HepG2 (cell line): Measurements from ENCODE around the gene ACE. TPM values are rescaled to one million over a fixed set of nuclear protein-coding genes. Genes with fewer than 3 reads are reported as not detected.

Source experiments
- ATAC-seq: fragments of 200-7000 bp; cut with Tn5 transposase; 3 replicates; pipeline ENCODE4 v1.9.1; 2020; ENCODE audit warnings: mild to moderate bottlenecking, moderate library complexity
- BruUV-seq: library from RNA; stranded (reverse); fragments of 400-500 nt; replicated peaks from 2 replicates; lab custom pipeline; 2021; lab: Mats Ljungman, UMichigan
- CTCF ChIA-PET: fragments of 300-600 bp; formaldehyde crosslinking; extraction: SDS; loops from one replicate; lab custom pipeline; 2021; ENCODE audit warnings: low total read pairs, inconsistent platforms, low intra/inter-chr PET ratio; lab: Yijun Ruan, JAX
- POLR2A ChIA-PET: fragments of 350-600 bp; sonication (Branson Sonifier 250); formaldehyde crosslinking; loops from one replicate; lab custom pipeline; 2020; ENCODE audit warnings: antibody characterized with exemption, inconsistent platforms; lab: Yijun Ruan, JAX
- DNase-seq: peaks from one replicate; pipeline ENCODE4 v3.0.0-alpha.2; 2015; ENCODE audit warnings: low spot score
- FAIRE-seq: peaks from 3 replicates; lab custom pipeline; 2011; peaks lifted over from hg19 to GRCh38; lab: Jason Lieb, UNC
- H2AFZ ChIP-seq: one replicate; pipeline ENCODE4 v1.6.1; 2011; ENCODE audit warnings: low read length, inconsistent platforms
- H3K27ac ChIP-seq: fragments of 300-600 bp; 3 replicates; pipeline ENCODE4 v1.8.0; 2011; ENCODE audit warnings: mixed run types, mild to moderate bottlenecking, mixed read lengths, low read length, inconsistent platforms; ENCODE audit not compliant: insufficient read depth; ENCODE audit errors: extremely low read length
- H3K27me3 ChIP-seq, 2 experiments: fragments of 200-600 bp in 1 of 2; 2 replicates in 1 of 2; 3 replicates in 1 of 2; pipeline versions ENCODE4 v1.6.0 to v1.8.0; 2011; ENCODE audit warnings: low read length in 2 of 2, mild to moderate bottlenecking in 2 of 2, moderate library complexity in 2 of 2, inconsistent platforms in 1 of 2; ENCODE audit not compliant: insufficient read depth in 2 of 2, control insufficient read depth in 1 of 2
- H3K36me3 ChIP-seq, 2 experiments: fragments of 200-600 bp in 1 of 2; replicated peaks in 1 of 2; 2 replicates in 1 of 2; 3 replicates in 1 of 2; pipeline versions ENCODE4 v1.5.1 to v1.8.0; 2011; ENCODE audit warnings: low read length in 2 of 2, inconsistent platforms in 1 of 2; ENCODE audit not compliant: insufficient read depth in 2 of 2, control insufficient read depth in 1 of 2
- H3K4me1 ChIP-seq: 2 replicates; pipeline ENCODE4 v1.5.1; 2012; ENCODE audit warnings: low read length, inconsistent platforms; ENCODE audit not compliant: insufficient read depth
- H3K4me2 ChIP-seq: 2 replicates; pipeline ENCODE4 v1.6.0; 2011; ENCODE audit warnings: low read depth, low read length, inconsistent platforms
- H3K4me3 ChIP-seq, 3 experiments: fragments of 200-600 bp in 1 of 3; sonication (generic), shearing (Covaris generic) in 1 of 3; replicated peaks in 1 of 3; 2 replicates each; pipeline ENCODE4 v1.5.1; 2011 to 2016; ENCODE audit warnings: low read length in 3 of 3, inconsistent platforms in 2 of 3, low read depth in 2 of 3, mild to moderate bottlenecking in 2 of 3, control low read depth in 1 of 3, mixed read lengths in 1 of 3; ENCODE audit not compliant: insufficient read depth in 1 of 3
- H3K79me2 ChIP-seq: one replicate; pipeline ENCODE4 v1.6.1; 2011; ENCODE audit warnings: low read length, inconsistent platforms; ENCODE audit not compliant: insufficient read depth
- H3K9ac ChIP-seq: 2 replicates; pipeline ENCODE4 v1.6.0; 2011; ENCODE audit warnings: mild to moderate bottlenecking, low read depth, low read length, inconsistent platforms; ENCODE audit not compliant: insufficient read depth
- H3K9me3 ChIP-seq: 2 replicates; pipeline ENCODE4 v1.5.1; 2012; ENCODE audit warnings: mild to moderate bottlenecking, low read length
- H4K20me1 ChIP-seq: 2 replicates; pipeline ENCODE4 v1.6.0; 2011; ENCODE audit warnings: inconsistent platforms, mild to moderate bottlenecking, low read length, moderate library complexity; ENCODE audit not compliant: insufficient read depth
- MIER2 ChIP-seq: IDR thresholded peaks from 2 replicates; pipeline ENCODE4 v1.6.1; 2016; ENCODE audit warnings: missing biosample characterization, missing genetic modification reagents
- PATZ1 ChIP-seq: sonication (generic); formaldehyde crosslinking; IDR thresholded peaks from 2 replicates; pipeline ENCODE4 v1.4.0; 2020; ENCODE audit warnings: missing genetic modification reagents
- RORA ChIP-seq: sonication (generic); formaldehyde crosslinking; IDR thresholded peaks from 2 replicates; pipeline ENCODE4 v1.5.0; 2020; ENCODE audit warnings: mild to moderate bottlenecking, missing genetic modification reagents, moderate library complexity
- ZFX ChIP-seq: sonication (generic); formaldehyde crosslinking; IDR thresholded peaks from 2 replicates; pipeline ENCODE4 v1.4.0; 2020; ENCODE audit warnings: mild to moderate bottlenecking, low read depth, missing genetic modification reagents, moderate library complexity
- ZNF691 ChIP-seq: sonication (generic); formaldehyde crosslinking; IDR thresholded peaks from 2 replicates; pipeline ENCODE4 v1.4.0; 2020; ENCODE audit warnings: missing genetic modification reagents, low read depth, mild to moderate bottlenecking, borderline replicate concordance
- WGBS: methylation state at CpG from one replicate; pipeline ENCODE4 v1.1.6; 2017; ENCODE audit warnings: low lambda C conversion rate; 5-methylcytosine and 5-hydroxymethylcytosine counted together
- in situ Hi-C: cut with HindIII; loops from 2 replicates; pipeline ENCODE4 v1.10.0; 2017; ENCODE audit warnings: low pct_unique_long_range_greater_than_20kb; ENCODE audit not compliant: extremely low pct_ligation_motif_present
- intact Hi-C: fragments of 100-400 bp; cut with micrococcal nuclease; formaldehyde crosslinking; loops from one replicate; pipeline ENCODE4 v1.10.0; 2022; ENCODE audit not compliant: unreplicated experiment
- polyA plus RNA-seq, 8 experiments: library from polyadenylated mRNA; depleted of rRNA in 3 of 8; stranded (reverse) in 7 of 8; unstranded in 1 of 8; fragments of >200 nt; fragmentation: Illumina TruSeq in 4 of 8; extraction: Trizol in 4 of 8; gene quantifications; 2 replicates each; pipeline versions ENCODE4 v1.2.1 to v1.2.3, GENCODE V29; 2011 to 2016; ENCODE audit warnings: low read depth in 4 of 8, missing spikeins in 1 of 8, mixed read lengths in 1 of 8; ENCODE audit not compliant: insufficient read depth in 1 of 8
- total RNA-seq, 5 experiments: library from RNA; depleted of rRNA; stranded (reverse); fragments of >200 nt; fragmentation: Illumina TruSeq; extraction: Trizol; gene quantifications; 2 replicates each; pipeline ENCODE4 v1.2.3, GENCODE V29; 2016; ENCODE audit warnings: low read depth in 1 of 5

Gene ACE
- total and polyA plus RNA-seq, 2 of the 13 experiments (the other 11 are each of a cell fraction or from before 2014, with no cell fraction given): 0.08 to 0.13 TPM

- peaks cover 19 to 65% of the 10 kb centered on the region in 2 experiments for H3K27me3 ChIP-seq
- TF ChIP-seq MIER2 (CRISPR knock-in tag) (no peak), RORA (CRISPR knock-in tag) (no peak), PATZ1 (CRISPR knock-in tag) (0 out of 2 replicates have a peak, but pooled peaks have one; percentile 22), ZFX (0 out of 2 replicates have a peak, but pooled peaks have one; percentile 13), ZNF691 (CRISPR knock-in tag) (no peak)
- TF ChIP-seq, all 625 proteins: peak for 2
- Histone ChIP-seq H3K4me1 (peaks cover 57% of the 10 kb centered on the region), H2AFZ (no peak overlapping the region), H3K27ac (no peak overlapping the region), H3K9me3 (no peaks in the 10 kb centered on the region), H3K79me2 (no peaks in the 10 kb centered on the region), H3K4me2 (peak overlapping the region; percentile 31; the same call in 1 of the 2 replicates), H4K20me1 (no peaks in the 10 kb centered on the region), H3K4me3 (no peak overlapping the region), H3K36me3 (no peaks in the 10 kb centered on the region), H3K9ac (no peak overlapping the region)
- WGBS: 6% methylated on average over 4 of the region's 4 CpGs
- DNase-seq: no peak
- intact Hi-C loops: no loop called here
- no peak for FAIRE-seq
- CTCF ChIA-PET: no interaction called here
- in situ Hi-C loops: no loop called here
- BruUV-seq: no TSS peak
- POLR2A ChIA-PET: interaction anchor here (0.7 kb wide), 1 partner anchor 9 kb away, joined by 4 read pairs; no protein-coding TSS in a partner anchor
- no peak for ATAC-seq
Measured at GRCh38 chr17:63540590-63540989, 63.7 kb downstream of the ACE start.
